ENCODE results near the gene PDZRN4.

DNA sequence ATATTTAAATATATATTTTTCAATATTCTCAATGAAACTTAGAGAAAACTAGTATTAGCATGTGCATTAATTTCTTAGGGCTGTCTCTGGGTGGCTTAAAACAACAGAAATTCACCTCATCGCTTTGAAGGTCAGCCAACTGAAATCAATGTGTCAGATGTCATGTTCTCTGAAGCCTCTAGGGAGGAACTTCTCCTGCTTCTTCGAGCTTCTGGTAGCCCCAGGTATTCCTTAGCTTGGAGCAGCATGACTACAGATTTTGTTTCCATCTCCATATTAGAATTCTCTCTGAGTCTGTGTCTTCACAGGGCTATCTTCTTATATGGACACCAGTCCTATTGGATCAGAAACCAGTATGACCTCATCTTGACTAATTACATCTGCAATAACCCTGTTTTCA is 221.5 kb downstream of the PDZRN4 start:
- TF ChIP-seq, protein P1, sequence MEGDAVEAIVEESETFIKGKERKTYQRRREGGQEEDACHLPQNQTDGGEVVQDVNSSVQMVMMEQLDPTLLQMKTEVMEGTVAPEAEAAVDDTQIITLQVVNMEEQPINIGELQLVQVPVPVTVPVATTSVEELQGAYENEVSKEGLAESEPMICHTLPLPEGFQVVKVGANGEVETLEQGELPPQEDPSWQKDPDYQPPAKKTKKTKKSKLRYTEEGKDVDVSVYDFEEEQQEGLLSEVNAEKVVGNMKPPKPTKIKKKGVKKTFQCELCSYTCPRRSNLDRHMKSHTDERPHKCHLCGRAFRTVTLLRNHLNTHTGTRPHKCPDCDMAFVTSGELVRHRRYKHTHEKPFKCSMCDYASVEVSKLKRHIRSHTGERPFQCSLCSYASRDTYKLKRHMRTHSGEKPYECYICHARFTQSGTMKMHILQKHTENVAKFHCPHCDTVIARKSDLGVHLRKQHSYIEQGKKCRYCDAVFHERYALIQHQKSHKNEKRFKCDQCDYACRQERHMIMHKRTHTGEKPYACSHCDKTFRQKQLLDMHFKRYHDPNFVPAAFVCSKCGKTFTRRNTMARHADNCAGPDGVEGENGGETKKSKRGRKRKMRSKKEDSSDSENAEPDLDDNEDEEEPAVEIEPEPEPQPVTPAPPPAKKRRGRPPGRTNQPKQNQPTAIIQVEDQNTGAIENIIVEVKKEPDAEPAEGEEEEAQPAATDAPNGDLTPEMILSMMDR (conservative IDR thresholded peaks at IDR 0.05 in 1 of 2, IDR thresholded peaks at IDR 0.05 in 1 of 2; ENCODE audit: extremely low read depth in 1 of 2, insufficient read depth in 1 of 2, low read depth in 1 of 2, low read length in 2 of 2), result no peak
- no peak for TF ChIP-seq EZH2 (IDR thresholded peaks at IDR 0.05; ENCODE audit: borderline replicate concordance, low read length)
